ENCODE measurements around the gene MYBPH.

The MYBPH gene

GRCh38 chr1:203163891-203164635 lies 11.6 kb downstream of the MYBPH start:
- no peak for DNase-seq (ENCODE audit: insufficient read length, low spot score)
- no peak for FAIRE-seq

GRCh38 chr1:203162403-203162802 lies 13.2 kb downstream of the MYBPH start:
- DNase-seq (ENCODE audit: insufficient read length, low spot score) (no peak), FAIRE-seq (no peak)
- no peak for TF ChIP-seq POLR2A (IDR thresholded peaks at IDR 0.05; ENCODE audit: low read depth, low read length)
- no peak for TF ChIP-seq SPI1 (IDR thresholded peaks at IDR 0.05; ENCODE audit: low read depth, low read length)
- TF ChIP-seq POLR2AphosphoS5 (IDR thresholded peaks at IDR 0.05; ENCODE audit: low read depth, low read length), result no peak
- TF ChIP-seq POU2F2 (IDR thresholded peaks at IDR 0.05; ENCODE audit: low read depth, low read length), result no peak
- no peak for TF ChIP-seq PAX5 (IDR thresholded peaks at IDR 0.05; ENCODE audit: insufficient read depth, low read length, severe bottlenecking)
- no peak for TF ChIP-seq TAF1 (IDR thresholded peaks at IDR 0.05; ENCODE audit: low read depth, low read length)

More at GRCh38 chr1:203163891-203164635, 11.6 kb downstream of the MYBPH start:
- TF ChIP-seq SPI1 (IDR thresholded peaks at IDR 0.05; ENCODE audit: low read depth, low read length) (no peak), POLR2A (IDR thresholded peaks at IDR 0.05; ENCODE audit: low read depth, low read length) (no peak), PAX5 (IDR thresholded peaks at IDR 0.05; ENCODE audit: insufficient read depth, low read length, severe bottlenecking) (no peak), POLR2AphosphoS5 (IDR thresholded peaks at IDR 0.05; ENCODE audit: low read depth, low read length) (no peak), TAF1 (IDR thresholded peaks at IDR 0.05; ENCODE audit: low read depth, low read length) (no peak), POU2F2 (IDR thresholded peaks at IDR 0.05; ENCODE audit: low read depth, low read length) (no peak)

- TF ChIP-seq PAX5 (IDR thresholded peaks at IDR 0.05; ENCODE audit: insufficient read depth, low read length, severe bottlenecking), result no peak
- FAIRE-seq (no peak), DNase-seq (ENCODE audit: insufficient read length, low spot score) (no peak)
Observed at GRCh38 chr1:203161703-203162102, 13.9 kb downstream of the MYBPH start.

- no peak for FAIRE-seq
Observed at GRCh38 chr1:203161175-203161574, 14.5 kb downstream of the MYBPH start.

GRCh38 chr1:203159844-203160243 lies 15.8 kb downstream of the MYBPH start:
- no peak for DNase-seq (ENCODE audit: insufficient read length, low spot score)
- FAIRE-seq, result no peak
- TF ChIP-seq PAX5 (IDR thresholded peaks at IDR 0.05; ENCODE audit: insufficient read depth, low read length, severe bottlenecking), result no peak
- TF ChIP-seq POLR2A (IDR thresholded peaks at IDR 0.05; ENCODE audit: low read depth, low read length), result no peak
- TF ChIP-seq TAF1 (IDR thresholded peaks at IDR 0.05; ENCODE audit: low read depth, low read length), result no peak
- no peak for TF ChIP-seq POU2F2 (IDR thresholded peaks at IDR 0.05; ENCODE audit: low read depth, low read length)
- no peak for TF ChIP-seq POLR2AphosphoS5 (IDR thresholded peaks at IDR 0.05; ENCODE audit: low read depth, low read length)
- no peak for TF ChIP-seq SPI1 (IDR thresholded peaks at IDR 0.05; ENCODE audit: low read depth, low read length)

More at GRCh38 chr1:203161175-203161574, 14.5 kb downstream of the MYBPH start:
- no peak for TF ChIP-seq POLR2A (IDR thresholded peaks at IDR 0.05; ENCODE audit: low read depth, low read length)
- no peak for DNase-seq (ENCODE audit: insufficient read length, low spot score)

- TF ChIP-seq SPI1 (IDR thresholded peaks at IDR 0.05; ENCODE audit: low read depth, low read length), result no peak
- no peak for TF ChIP-seq POLR2A (IDR thresholded peaks at IDR 0.05; ENCODE audit: low read depth, low read length)
- TF ChIP-seq POU2F2 (IDR thresholded peaks at IDR 0.05; ENCODE audit: low read depth, low read length), result no peak
- no peak for TF ChIP-seq POLR2AphosphoS5 (IDR thresholded peaks at IDR 0.05; ENCODE audit: low read depth, low read length)
- TF ChIP-seq PAX5 (IDR thresholded peaks at IDR 0.05; ENCODE audit: insufficient read depth, low read length, severe bottlenecking), result no peak
- DNase-seq (ENCODE audit: insufficient read length, low spot score) (no peak), FAIRE-seq (no peak)
Observed at GRCh38 chr1:203158960-203159665, 16.5 kb downstream of the MYBPH start.

GRCh38 chr1:203158423-203158822 lies 17.2 kb downstream of the MYBPH start:
- no peak for DNase-seq (ENCODE audit: insufficient read length, low spot score)
- no peak for FAIRE-seq
- TF ChIP-seq POLR2A (IDR thresholded peaks at IDR 0.05; ENCODE audit: low read depth, low read length) (no peak), PAX5 (IDR thresholded peaks at IDR 0.05; ENCODE audit: insufficient read depth, low read length, severe bottlenecking) (no peak)

GRCh38 chr1:203156280-203156679 lies 19.3 kb downstream of the MYBPH start:
- DNase-seq (ENCODE audit: insufficient read length, low spot score) (no peak), FAIRE-seq (no peak)
- TF ChIP-seq SPI1 (IDR thresholded peaks at IDR 0.05; ENCODE audit: low read depth, low read length), result no peak
- TF ChIP-seq POU2F2 (IDR thresholded peaks at IDR 0.05; ENCODE audit: low read depth, low read length), result no peak
- TF ChIP-seq POLR2AphosphoS5 (IDR thresholded peaks at IDR 0.05; ENCODE audit: low read depth, low read length), result no peak
- no peak for TF ChIP-seq TAF1 (IDR thresholded peaks at IDR 0.05; ENCODE audit: low read depth, low read length)
- no peak for TF ChIP-seq POLR2A (IDR thresholded peaks at IDR 0.05; ENCODE audit: low read depth, low read length)
- TF ChIP-seq PAX5 (IDR thresholded peaks at IDR 0.05; ENCODE audit: insufficient read depth, low read length, severe bottlenecking), result no peak

- TF ChIP-seq POLR2AphosphoS5 (IDR thresholded peaks at IDR 0.05; ENCODE audit: low read depth, low read length) (no peak), POU2F2 (IDR thresholded peaks at IDR 0.05; ENCODE audit: low read depth, low read length) (no peak), SPI1 (IDR thresholded peaks at IDR 0.05; ENCODE audit: low read depth, low read length) (no peak), PAX5 (IDR thresholded peaks at IDR 0.05; ENCODE audit: insufficient read depth, low read length, severe bottlenecking) (no peak), TAF1 (IDR thresholded peaks at IDR 0.05; ENCODE audit: low read depth, low read length) (no peak), POLR2A (IDR thresholded peaks at IDR 0.05; ENCODE audit: low read depth, low read length) (no peak)
- DNase-seq (ENCODE audit: insufficient read length, low spot score) (no peak), FAIRE-seq (no peak)
Observed at GRCh38 chr1:203153989-203154821, 21.4 kb downstream of the MYBPH start.

Measured in GM12891 (cell line).